CD8-positive, alpha-beta memory T cell (primary cell): ENCODE results near the gene NYAP1. TPM values are rescaled to one million over a fixed set of nuclear protein-coding genes. Genes with fewer than 3 reads are reported as not detected.
A peak's percentile ranks its signal among the peaks of the same experiment; 100 is the strongest.

Experiments used
- CTCF ChIA-PET: fragments of 350-600 bp; sonication (Branson Sonifier 250); formaldehyde crosslinking; loops from one replicate; lab custom pipeline; 2021; ENCODE audit warnings: antibody characterized with exemption; lab: Charles Lee
- POLR2A ChIA-PET: fragments of 350-600 bp; sonication (Branson Sonifier 250); formaldehyde crosslinking; loops from one replicate; lab custom pipeline; 2021; ENCODE audit warnings: antibody characterized with exemption; lab: Charles Lee
- DNase-seq, 5 donors: peaks; one replicate each; pipeline versions ENCODE4 v3.0.0 to v3.0.0-alpha.2; 2020 to 2022; ENCODE audit warnings: mixed read lengths in 1 of 5
- H3K27ac ChIP-seq: one replicate; pipeline ENCODE4 v1.7.0; 2013; ENCODE audit warnings: low read depth, mild to moderate bottlenecking, low read length, moderate library complexity
- H3K27me3 ChIP-seq: 2 replicates; pipeline ENCODE4 v1.7.0; 2013; ENCODE audit warnings: low read length, mild to moderate bottlenecking; ENCODE audit not compliant: insufficient read depth, poor library complexity, severe bottlenecking
- H3K36me3 ChIP-seq: 2 replicates; pipeline ENCODE4 v1.7.0; 2013; ENCODE audit warnings: mild to moderate bottlenecking, low read length, moderate library complexity; ENCODE audit not compliant: insufficient read depth
- H3K4me1 ChIP-seq: 2 replicates; pipeline ENCODE4 v1.7.0; 2013; ENCODE audit warnings: mild to moderate bottlenecking, low read length, moderate library complexity; ENCODE audit not compliant: insufficient read depth
- H3K4me3 ChIP-seq: 2 replicates; pipeline ENCODE4 v1.7.0; 2013; ENCODE audit warnings: mild to moderate bottlenecking, low read length
- H3K9me3 ChIP-seq: 2 replicates; pipeline ENCODE4 v1.7.0; 2013; ENCODE audit warnings: mild to moderate bottlenecking, low read length
- H3K27ac Mint-ChIP-seq, 8 donors: one replicate each; pipeline ENCODE4 v1.8.0; 2020 to 2021; ENCODE audit warnings: mixed read lengths in 8 of 8, mild to moderate bottlenecking in 6 of 8, inconsistent platforms in 3 of 8, moderate library complexity in 3 of 8
- H3K27me3 Mint-ChIP-seq, 2 donors: one replicate each; pipeline ENCODE4 v1.8.0; 2020 to 2021; ENCODE audit warnings: mixed read lengths in 2 of 2, mild to moderate bottlenecking in 1 of 2, moderate library complexity in 1 of 2
- H3K36me3 Mint-ChIP-seq, 3 donors: one replicate each; pipeline ENCODE4 v1.8.0; 2020 to 2021; ENCODE audit warnings: mixed read lengths in 3 of 3, inconsistent platforms in 1 of 3, mild to moderate bottlenecking in 1 of 3
- H3K4me1 Mint-ChIP-seq, 3 donors: one replicate each; pipeline ENCODE4 v1.8.0; 2020 to 2021; ENCODE audit warnings: mixed read lengths in 3 of 3, inconsistent platforms in 1 of 3, mild to moderate bottlenecking in 1 of 3
- H3K4me3 Mint-ChIP-seq, 7 donors: one replicate each; pipeline ENCODE4 v1.8.0; 2020 to 2021; ENCODE audit warnings: mixed read lengths in 7 of 7, mild to moderate bottlenecking in 6 of 7, moderate library complexity in 4 of 7, inconsistent platforms in 2 of 7
- H3K9me3 Mint-ChIP-seq, 5 donors: one replicate each; pipeline ENCODE4 v1.8.0; 2020 to 2022; ENCODE audit warnings: mixed read lengths in 5 of 5, mild to moderate bottlenecking in 3 of 5, moderate library complexity in 2 of 5, inconsistent platforms in 1 of 5
- polyA plus RNA-seq: library from polyadenylated mRNA; unstranded; fragments of 300-500 nt; fragmentation: Illumina TruSeq; gene quantifications from one replicate; pipeline ENCODE4 v1.2.3, GENCODE V29; 2021
- total RNA-seq, 2 experiments: library from RNA; stranded (reverse); gene quantifications; one replicate each; pipeline ENCODE4 v1.2.3, GENCODE V29; 2021

NYAP1 gene
- total and polyA plus RNA-seq, 3 experiments from 2014 or later, result 0.13 to 0.18 TPM; not detected in 1

GRCh38 chr7:100471021-100471420 lies 12.7 kb upstream of the NYAP1 start:
- Mint-ChIP-seq H3K4me3 (peak overlapping the region in 2 of 7 donors; percentile 32 to 36), H3K36me3 (peaks cover 0 to 70% (median 3%) of the 10 kb centered on the region in 3 donors), H3K4me1 (peaks cover 28 to 61% (median 43%) of the 10 kb centered on the region in 3 donors), H3K9me3 (no peaks in the 10 kb centered on the region), H3K27me3 (peaks cover 0 to 1% of the 10 kb centered on the region in 2 donors), H3K27ac (peak overlapping the region in 6 of 8 donors; percentile 29 to 83 (median 60))
- H3K27ac ChIP-seq, result no peak overlapping the region
- no peaks in the 10 kb centered on the region for H3K9me3 ChIP-seq
- peaks cover 32% of the 10 kb centered on the region for H3K36me3 ChIP-seq
- CTCF ChIA-PET, result interaction anchor here (2.8 to 4.9 kb wide), 5 partner anchors 9 to 115 kb away, joined by 9 to 82 read pairs (median 20); partner anchors contain the start of genes FBXO24, LRCH4, NYAP1 and TSC22D4
- no peak for DNase-seq
- H3K4me1 ChIP-seq, result peaks cover 40% of the 10 kb centered on the region
- H3K27me3 ChIP-seq, result no peaks in the 10 kb centered on the region
- no peak overlapping the region for H3K4me3 ChIP-seq
- POLR2A ChIA-PET, result interaction anchor here (0.5 kb wide), 1 partner anchor 189 kb away, joined by 3 read pairs; no protein-coding TSS in a partner anchor

GRCh38 chr7:100472121-100472851 lies 11.4 kb upstream of the NYAP1 start:
- POLR2A ChIA-PET, result no interaction called here
- H3K27me3 ChIP-seq, result no peaks in the 10 kb centered on the region
- Mint-ChIP-seq H3K36me3 (peaks cover 4 to 72% (median 5%) of the 10 kb centered on the region in 3 donors), H3K9me3 (no peaks in the 10 kb centered on the region), H3K4me1 (peaks cover 37 to 70% (median 55%) of the 10 kb centered on the region in 3 donors), H3K27ac (peak overlapping the region in 5 of 8 donors; percentile 29 to 92 (median 71)), H3K27me3 (peaks cover 0 to 3% of the 10 kb centered on the region in 2 donors), H3K4me3 (no peak overlapping the region)
- peaks cover 52% of the 10 kb centered on the region for H3K4me1 ChIP-seq
- no peak overlapping the region for H3K4me3 ChIP-seq
- CTCF ChIA-PET, result interaction anchor here (0.7 to 4.8 kb wide), 2 partner anchors 87 to 92 kb away, joined by 3 to 36 read pairs; no protein-coding TSS in a partner anchor
- H3K9me3 ChIP-seq, result no peaks in the 10 kb centered on the region
- peaks cover 40% of the 10 kb centered on the region for H3K36me3 ChIP-seq
- peak overlapping the region; percentile 27 for H3K27ac ChIP-seq
- no peak for DNase-seq

GRCh38 chr7:100472854-100473499 lies 10.8 kb upstream of the NYAP1 start:
- ChIA-PET CTCF (interaction anchor here (0.7 to 1.1 kb wide), 3 partner anchors 10 to 91 kb away, joined by 3 read pairs; no protein-coding TSS in a partner anchor), POLR2A (no interaction called here)
- peak overlapping the region; percentile 29 to 87 (median 57) for H3K27ac Mint-ChIP-seq
- H3K9me3 Mint-ChIP-seq, result no peaks in the 10 kb centered on the region
- Histone ChIP-seq H3K4me3 (no peak overlapping the region), H3K27me3 (no peaks in the 10 kb centered on the region), H3K27ac (peak overlapping the region; percentile 27), H3K4me1 (peaks cover 52% of the 10 kb centered on the region), H3K36me3 (peaks cover 33% of the 10 kb centered on the region), H3K9me3 (no peaks in the 10 kb centered on the region)
- peaks cover 4 to 70% (median 5%) of the 10 kb centered on the region in 3 donors for H3K36me3 Mint-ChIP-seq
- DNase-seq, result no peak
- peaks cover 0 to 3% of the 10 kb centered on the region in 2 donors for H3K27me3 Mint-ChIP-seq
- H3K4me3 Mint-ChIP-seq, result peak overlapping the region in 1 of 7 donors; percentile 75
- H3K4me1 Mint-ChIP-seq, result peaks cover 37 to 70% (median 55%) of the 10 kb centered on the region in 3 donors

GRCh38 chr7:100475549-100475948 lies 8.2 kb upstream of the NYAP1 start:
- POLR2A ChIA-PET, result interaction anchor here (0.6 to 1.4 kb wide), 4 partner anchors 46 to 200 kb away, joined by 3 read pairs; partner anchors contain the start of genes FBXO24, LRCH4 and MEPCE
- H3K36me3 Mint-ChIP-seq, result peaks cover 4 to 63% (median 5%) of the 10 kb centered on the region in 3 donors
- H3K4me3 Mint-ChIP-seq, result peak overlapping the region; percentile 89 to 99 (median 98)
- peaks cover 0 to 6% of the 10 kb centered on the region in 2 donors for H3K27me3 Mint-ChIP-seq
- H3K27me3 ChIP-seq, result no peaks in the 10 kb centered on the region
- H3K9me3 Mint-ChIP-seq, result peaks cover 0 to 2% (median 0%) of the 10 kb centered on the region in 5 donors
- H3K4me1 Mint-ChIP-seq, result peaks cover 34 to 60% (median 50%) of the 10 kb centered on the region in 3 donors
- DNase-seq, result no peak
- peaks cover 52% of the 10 kb centered on the region for H3K4me1 ChIP-seq
- H3K4me3 ChIP-seq, result peak overlapping the region; percentile 66
- no peaks in the 10 kb centered on the region for H3K9me3 ChIP-seq
- H3K27ac Mint-ChIP-seq, result peak overlapping the region; percentile 60 to 98 (median 91)
- H3K36me3 ChIP-seq, result peaks cover 26% of the 10 kb centered on the region
- peak overlapping the region; percentile 90 for H3K27ac ChIP-seq
- CTCF ChIA-PET, result interaction anchor here (0.8 to 10.7 kb wide), 7 partner anchors 64 to 250 kb away, joined by 3 to 174 read pairs (median 4); partner anchors contain the start of genes FBXO24, LRCH4 and POP7

GRCh38 chr7:100476101-100476780 lies 7.5 kb upstream of the NYAP1 start:
- peak overlapping the region; percentile 66 for H3K4me3 ChIP-seq
- POLR2A ChIA-PET, result interaction anchor here (0.6 to 1.4 kb wide), 4 partner anchors 11 to 199 kb away, joined by 3 read pairs; partner anchors contain the start of genes FBXO24, LRCH4 and MEPCE
- H3K36me3 Mint-ChIP-seq, result peaks cover 4 to 58% (median 5%) of the 10 kb centered on the region in 3 donors
- H3K36me3 ChIP-seq, result peaks cover 26% of the 10 kb centered on the region
- H3K4me1 Mint-ChIP-seq, result peaks cover 34 to 56% (median 47%) of the 10 kb centered on the region in 3 donors
- H3K27ac Mint-ChIP-seq, result peak overlapping the region; percentile 60 to 98 (median 91)
- peak overlapping the region; percentile 90 for H3K27ac ChIP-seq
- no peak for DNase-seq
- H3K27me3 Mint-ChIP-seq, result peaks cover 0 to 6% of the 10 kb centered on the region in 2 donors
- H3K9me3 Mint-ChIP-seq, result peaks cover 0 to 2% (median 0%) of the 10 kb centered on the region in 5 donors
- no peaks in the 10 kb centered on the region for H3K9me3 ChIP-seq
- H3K4me3 Mint-ChIP-seq, result peak overlapping the region; percentile 89 to 99 (median 98)
- CTCF ChIA-PET, result interaction anchor here (0.8 to 10.7 kb wide), 8 partner anchors 11 to 249 kb away, joined by 3 to 174 read pairs (median 4); partner anchors contain the start of genes FBXO24 and POP7
- peaks cover 52% of the 10 kb centered on the region for H3K4me1 ChIP-seq
- H3K27me3 ChIP-seq, result no peaks in the 10 kb centered on the region

- Mint-ChIP-seq H3K36me3 (peaks cover 4 to 52% (median 5%) of the 10 kb centered on the region in 3 donors), H3K27ac (peak overlapping the region; percentile 60 to 98 (median 92)), H3K4me3 (peak overlapping the region; percentile 89 to 99 (median 98)), H3K9me3 (peaks cover 0 to 2% (median 0%) of the 10 kb centered on the region in 5 donors), H3K27me3 (peaks cover 0 to 6% of the 10 kb centered on the region in 2 donors), H3K4me1 (peaks cover 34 to 55% (median 52%) of the 10 kb centered on the region in 3 donors)
- POLR2A ChIA-PET, result interaction anchor here (0.6 to 2.0 kb wide), 8 partner anchors 8 to 88 kb away, joined by 3 to 15 read pairs (median 3); partner anchors contain the start of genes MEPCE and ZCWPW1
- Histone ChIP-seq H3K27ac (peak overlapping the region; percentile 90), H3K9me3 (no peaks in the 10 kb centered on the region), H3K27me3 (no peaks in the 10 kb centered on the region), H3K4me1 (peaks cover 54% of the 10 kb centered on the region), H3K4me3 (peak overlapping the region; percentile 66), H3K36me3 (peaks cover 26% of the 10 kb centered on the region)
- CTCF ChIA-PET, result interaction anchor here (0.8 to 10.7 kb wide), 7 partner anchors 8 to 228 kb away, joined by 3 to 174 read pairs (median 4); partner anchors contain the start of genes FBXO24 and POP7
- DNase-seq, result peak in 4 of 5 donors; percentile 15 to 67 (median 43)
These were observed 6.5 kb upstream of the NYAP1 start for GRCh38 chr7:100476903-100477870.
